NOMO-1 (cell line): Measurements from ENCODE around the gene MIAT.

Experiments
- DNase-seq, 2 experiments: peaks; one replicate each; lab custom pipeline; 2025; ENCODE audit not compliant: unreplicated experiment in 2 of 2; lab: John Stamatoyannopoulos, UW

The MIAT gene

DNA sequence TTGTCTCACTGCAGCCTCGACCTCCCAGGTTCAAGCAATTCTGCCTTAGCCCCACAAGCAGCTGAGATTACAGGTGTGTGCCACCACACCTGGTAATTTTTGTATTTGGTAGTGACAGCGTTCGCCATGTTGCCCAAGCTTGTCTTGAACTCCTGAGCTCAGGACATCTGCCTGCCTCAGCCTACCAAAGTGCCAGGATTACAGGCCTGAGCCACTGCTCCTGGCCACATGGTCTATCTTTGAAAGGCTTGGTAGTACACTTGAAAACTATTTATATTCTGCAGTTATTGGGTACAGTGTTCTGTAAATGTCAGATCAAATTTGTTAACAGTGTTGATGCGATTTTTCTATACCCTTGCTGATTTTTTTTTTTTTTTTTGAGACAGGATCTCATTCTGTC, 26.1 kb upstream of the MIAT start:
- DNase-seq: no peak

DNA sequence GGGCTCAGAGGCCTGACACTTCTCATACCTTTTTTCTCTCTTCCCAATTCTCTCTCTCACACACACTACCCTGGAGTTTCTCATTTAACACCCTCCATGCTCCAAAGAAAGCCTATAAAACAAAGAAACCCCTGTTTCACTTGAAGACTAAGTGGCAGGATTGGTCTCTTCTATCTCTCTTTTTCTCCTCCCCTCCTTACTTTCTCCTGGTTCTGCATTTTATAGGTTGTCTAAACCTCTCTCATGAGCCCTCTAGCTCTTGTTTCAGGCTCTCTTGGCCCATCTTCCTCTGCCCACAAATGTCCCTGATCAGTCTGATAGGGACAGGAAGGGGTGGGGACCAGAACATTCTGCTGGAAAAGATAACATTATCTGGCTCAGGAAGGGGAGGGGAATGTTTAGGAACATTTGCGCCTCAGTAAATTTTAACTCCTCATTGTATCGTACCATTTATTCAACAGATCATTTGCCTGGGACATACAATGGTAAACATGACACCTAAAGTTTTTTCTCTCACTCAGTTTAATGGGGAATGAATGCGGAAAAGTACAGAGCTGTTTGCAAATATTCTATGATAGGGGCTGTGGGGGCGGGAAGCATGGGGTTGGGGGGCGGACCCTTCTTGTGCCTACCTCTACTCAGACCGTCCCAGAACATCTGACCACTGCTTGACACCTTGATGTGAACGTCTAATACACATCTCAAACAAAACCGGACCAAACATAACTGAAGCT, 24.8 kb upstream of the MIAT start:
- no peak for DNase-seq

DNA sequence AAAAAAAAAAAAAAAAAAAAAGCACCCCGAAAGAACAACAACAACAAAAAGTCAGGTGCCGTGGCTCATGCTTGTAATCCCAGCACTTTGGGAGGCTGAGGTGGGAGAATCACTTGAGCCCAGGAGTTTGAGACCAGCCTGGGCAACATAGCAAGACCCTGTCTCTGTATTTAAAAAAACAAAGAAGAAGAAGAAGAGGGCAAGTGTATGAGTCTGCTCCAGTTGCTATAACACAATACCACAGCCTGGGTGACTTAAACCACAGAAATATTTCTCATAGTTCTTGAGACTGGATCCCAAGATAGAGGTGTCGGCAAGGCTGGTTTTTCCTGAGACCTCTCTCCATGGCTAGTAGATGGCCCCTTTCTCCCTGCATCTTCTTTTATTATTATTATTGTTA, 23.2 kb upstream of the MIAT start:
- DNase-seq: no peak

DNA sequence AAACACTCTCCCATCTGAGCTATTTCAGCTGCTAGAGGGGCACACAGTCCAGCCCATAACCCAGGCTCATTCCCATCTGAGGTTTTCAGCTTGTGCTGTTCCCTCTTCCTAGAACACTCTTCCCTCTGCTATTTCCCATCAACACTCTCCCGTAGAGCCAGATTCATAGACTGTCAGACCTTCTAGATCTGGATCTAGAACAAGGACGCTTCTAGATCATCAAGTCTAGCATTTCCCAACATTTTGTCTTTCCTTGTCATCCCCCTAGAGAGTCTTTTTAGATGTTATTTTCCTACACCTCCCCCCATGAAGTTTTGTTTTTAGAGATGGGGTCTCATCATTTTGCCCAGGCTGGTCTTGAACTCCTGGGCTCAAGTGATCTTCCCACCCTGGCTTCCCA, 22.3 kb upstream of the MIAT start:
- no peak for DNase-seq

DNA sequence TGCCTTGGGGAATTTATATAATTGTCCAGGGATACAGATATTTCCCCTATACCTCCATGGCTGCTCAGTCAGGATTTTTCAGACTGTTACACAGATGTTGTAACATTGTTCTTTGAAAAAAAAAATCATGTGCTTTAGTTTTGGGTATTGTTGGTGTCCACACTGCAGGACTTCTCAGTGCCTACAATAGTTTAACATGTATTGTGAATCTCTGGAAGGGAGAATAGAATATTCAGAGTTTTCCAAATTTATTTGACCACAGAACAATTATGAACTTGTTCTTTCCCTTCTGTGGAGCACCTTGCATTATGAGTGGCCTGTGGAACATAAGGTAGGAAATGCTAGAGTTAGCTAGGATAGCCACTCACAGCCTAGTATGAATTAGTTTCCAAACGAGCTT, 21.1 kb upstream of the MIAT start:
- no peak for DNase-seq

DNA sequence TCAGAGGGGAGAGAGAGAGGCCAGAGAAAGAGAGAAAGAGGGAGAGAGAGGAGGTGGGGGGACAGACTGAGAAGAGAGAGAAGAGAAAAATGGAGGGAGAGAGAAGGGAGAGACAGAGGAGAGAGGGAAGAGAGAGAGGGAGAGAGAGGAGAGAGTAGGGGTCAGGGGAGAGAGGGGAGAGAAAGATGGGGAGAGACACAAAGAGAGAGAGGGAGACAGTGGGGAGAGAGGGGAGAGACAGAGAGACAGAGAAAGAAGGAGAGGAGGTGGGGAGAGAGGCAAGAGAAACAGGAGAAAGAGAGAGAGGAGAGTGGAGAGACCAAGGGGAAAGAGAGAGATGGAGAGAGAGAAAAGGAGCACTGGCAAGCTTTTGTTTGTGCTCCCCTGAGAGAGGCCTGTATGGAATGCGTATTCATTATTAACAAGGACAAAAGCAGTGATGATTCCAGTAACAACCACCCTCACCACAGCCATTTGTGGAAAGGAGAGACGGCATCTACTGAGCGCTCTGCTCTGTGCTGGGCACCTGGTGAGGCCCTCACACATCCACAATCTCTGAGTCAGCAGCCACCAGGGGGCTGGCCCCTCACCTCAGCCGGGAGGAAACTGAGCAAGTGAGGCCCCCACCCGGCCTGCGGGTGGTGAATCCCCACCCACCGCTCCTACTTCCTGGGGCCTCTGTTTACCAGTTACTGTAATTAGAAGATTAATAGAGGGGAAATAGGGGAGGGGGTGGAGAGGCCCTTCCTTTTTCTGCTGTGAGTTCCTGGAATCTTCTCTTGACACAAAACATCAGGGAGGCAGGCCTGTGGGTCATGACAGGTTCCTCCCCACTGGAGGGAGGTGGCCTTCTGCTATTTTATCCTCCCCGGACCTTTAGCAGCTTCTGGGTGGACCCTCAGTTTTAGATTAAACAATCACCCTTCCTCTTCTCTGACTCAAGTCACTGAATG, 14.6 kb upstream of the MIAT start:
- no peak for DNase-seq

DNA sequence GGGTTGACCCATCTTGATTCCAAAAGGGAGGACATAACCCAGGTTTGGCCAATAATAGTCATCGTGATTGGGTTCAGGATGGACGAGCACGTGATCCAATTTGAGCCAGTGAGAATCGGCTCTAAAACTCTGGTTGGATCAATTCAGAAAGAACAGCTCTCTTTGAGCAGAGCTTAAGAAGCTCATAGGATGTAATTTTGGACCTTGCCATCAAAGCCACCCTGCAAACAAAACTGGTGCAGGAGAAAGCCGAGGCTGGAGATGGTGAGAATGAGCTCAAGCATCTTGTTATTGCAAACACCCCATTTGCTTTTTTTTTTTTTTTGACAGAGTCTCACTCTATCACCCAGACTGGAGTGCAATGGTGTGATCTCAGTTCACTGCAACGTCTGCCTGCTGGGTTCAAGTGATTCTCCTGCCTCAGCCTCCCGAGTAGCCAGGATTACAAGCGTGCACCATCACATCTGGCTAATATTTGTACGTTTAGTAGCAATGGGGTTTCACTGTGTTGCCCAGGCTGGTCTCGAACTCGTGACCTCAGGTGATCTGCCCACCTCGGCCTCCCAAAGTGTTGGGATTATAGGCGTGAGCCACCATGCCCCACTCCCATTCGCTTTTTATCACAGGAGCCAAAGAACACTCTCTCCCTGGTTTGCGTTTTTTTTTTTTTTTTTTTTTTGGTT, 13.8 kb upstream of the MIAT start:
- DNase-seq: no peak

DNA sequence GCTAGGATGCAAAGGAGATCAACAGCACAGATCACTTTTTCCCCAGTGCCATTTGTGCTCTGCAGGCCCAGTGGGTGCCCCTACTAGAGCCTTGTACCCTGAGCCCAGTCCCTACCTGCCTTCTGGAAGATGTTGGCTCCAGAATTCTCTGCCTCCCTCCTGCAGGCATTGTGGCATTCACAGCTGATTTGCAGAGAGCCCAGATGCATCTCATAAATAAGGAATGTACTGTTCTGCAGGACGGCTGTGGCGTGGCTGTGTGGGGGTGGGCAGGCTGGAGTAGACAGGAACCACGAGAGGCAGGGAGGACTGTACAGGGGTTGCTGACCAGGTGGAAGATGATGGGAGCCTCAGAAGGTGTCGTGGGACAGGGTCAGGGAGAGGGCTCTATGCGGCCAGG, 11.2 kb upstream of the MIAT start:
- DNase-seq: no peak

DNA sequence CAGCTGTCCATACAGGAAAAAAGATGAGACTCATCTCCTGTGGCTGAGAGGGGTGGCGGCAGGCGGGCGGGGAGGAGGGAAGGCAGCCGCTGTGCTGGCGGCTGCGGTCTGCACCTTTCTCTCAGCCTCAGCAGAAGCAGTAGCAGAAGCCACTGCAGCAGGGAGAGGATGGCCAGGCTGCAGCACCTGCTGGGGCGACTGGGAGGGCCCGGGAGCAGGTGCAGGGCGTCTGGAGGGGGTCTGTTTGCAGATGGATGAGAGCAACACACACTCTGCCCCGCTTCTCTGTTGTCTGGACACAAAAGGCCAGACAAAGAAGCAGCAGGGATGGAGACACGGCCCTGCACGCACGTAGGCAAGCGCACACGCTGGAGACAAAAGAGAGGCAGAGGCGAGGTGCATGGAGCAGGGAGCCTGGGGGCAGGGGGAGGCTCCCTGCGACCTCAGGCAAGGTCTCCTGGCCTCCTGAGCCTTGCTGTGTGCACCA, 9.3 kb upstream of the MIAT start:
- DNase-seq: no peak

DNA sequence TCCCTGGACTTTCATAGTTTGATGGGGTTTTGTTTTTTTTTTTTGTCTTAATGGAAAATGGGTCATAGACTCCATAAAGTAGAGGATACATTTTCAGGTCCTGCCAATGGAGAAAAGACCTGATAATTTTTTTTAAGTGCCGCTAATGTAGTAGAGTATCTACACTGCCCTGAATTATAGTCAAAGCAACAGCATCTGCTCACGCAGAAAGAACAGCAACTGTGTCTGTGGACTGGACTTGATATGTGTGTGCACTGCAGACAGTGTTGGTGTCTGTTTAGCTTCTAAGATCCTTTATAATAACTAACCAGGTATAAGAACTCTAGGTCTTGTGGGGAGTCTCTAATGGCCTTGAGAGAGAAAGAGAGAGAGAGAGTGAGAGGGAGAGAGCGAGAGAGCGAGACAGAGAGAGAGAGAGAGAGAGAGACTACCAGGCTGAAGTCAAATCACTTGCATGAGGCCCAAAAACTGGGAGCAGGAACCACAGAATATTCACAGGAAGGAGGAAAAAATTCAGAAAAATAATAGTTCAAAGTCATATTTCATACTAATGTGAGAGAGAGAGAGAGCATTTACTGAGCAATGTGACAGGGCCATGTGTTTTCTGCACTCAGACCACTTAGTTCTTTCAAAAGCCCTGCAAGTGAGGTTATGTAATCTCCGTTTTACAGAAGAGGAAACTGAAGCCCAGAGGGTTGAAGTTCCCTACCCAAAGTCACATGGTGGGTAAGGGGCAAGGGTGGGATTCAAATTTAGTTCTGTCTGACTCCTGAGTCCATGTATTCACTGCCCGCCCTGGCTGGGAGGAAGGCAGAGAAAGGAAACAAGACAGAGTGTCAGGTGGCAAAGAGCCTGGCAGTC, 8.6 kb upstream of the MIAT start:
- DNase-seq: peak; percentile 66 to 83

DNA sequence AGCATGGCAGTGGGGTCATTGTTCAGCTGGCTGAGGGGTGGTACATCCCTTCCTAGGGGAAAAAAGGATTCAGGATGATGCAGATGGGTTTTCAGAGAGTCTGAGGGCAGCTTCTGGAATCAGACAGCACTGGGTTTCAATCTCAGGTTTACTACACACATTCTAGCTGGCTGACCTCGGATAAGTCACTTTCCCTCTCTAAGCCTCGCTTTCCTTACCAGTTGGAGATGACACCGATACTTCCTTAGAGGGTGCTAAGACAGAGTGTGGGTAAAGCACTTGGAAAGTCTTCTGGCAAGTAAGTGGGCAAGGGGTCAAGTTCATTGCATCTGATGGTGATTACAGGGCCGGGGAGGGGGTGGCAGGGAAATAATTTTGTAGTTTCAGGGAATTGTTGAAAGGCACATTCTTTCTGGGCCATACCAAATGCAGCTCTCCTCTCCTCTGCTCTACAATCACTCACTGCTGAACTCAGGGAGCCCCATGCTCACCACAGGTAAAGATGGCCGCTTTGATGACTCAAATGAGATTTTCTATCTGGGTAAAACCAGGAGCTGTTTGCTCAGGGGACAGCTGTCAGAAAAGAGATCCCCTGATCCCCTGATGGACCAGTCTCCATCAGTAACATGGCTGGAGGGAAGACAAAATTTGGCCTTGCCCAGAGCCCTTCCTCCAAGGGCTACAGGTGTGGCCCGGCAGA, 6.5 kb upstream of the MIAT start:
- DNase-seq: no peak

DNA sequence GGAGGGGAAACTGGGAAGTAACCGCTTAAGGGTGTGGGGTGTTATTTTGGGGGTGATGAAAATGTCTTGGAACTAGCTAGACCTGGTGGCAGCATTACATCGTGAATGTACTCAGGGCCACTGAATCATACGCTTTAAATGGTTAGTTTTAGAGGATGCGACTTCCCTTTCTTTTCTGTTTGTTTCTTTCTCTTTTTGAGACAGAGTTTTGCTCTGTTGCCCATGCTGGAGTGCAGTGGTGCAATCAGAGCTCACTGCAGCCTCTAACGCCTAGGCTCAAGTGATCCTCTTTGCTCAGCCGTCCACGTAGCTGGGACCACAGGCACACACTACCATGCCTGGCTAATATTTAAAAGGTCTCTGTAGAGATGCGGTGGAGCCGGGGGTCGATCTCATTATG, 5.6 kb upstream of the MIAT start:
- peak in 1 of 2 experiments; percentile 36 for DNase-seq

DNA sequence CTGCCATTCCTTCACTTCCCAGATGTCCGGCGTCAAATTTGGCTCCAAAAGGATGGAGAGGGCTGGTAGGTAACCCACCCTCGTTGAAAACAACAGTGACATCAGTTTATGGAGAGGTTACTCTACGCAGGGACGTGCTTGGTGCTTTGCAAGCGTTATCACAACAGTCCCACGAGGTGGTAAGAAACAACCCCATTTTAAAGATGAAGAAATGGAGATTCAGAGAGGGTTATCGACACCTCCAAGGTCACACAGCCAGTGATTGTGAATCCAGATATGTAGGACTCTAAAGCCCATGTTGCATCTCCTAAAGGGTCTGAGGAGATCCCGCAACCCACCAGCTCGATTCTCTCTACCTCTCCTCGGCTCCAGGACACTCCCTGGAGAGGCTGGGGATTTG, 773 bp downstream of the MIAT start:
- DNase-seq: no peak

DNA sequence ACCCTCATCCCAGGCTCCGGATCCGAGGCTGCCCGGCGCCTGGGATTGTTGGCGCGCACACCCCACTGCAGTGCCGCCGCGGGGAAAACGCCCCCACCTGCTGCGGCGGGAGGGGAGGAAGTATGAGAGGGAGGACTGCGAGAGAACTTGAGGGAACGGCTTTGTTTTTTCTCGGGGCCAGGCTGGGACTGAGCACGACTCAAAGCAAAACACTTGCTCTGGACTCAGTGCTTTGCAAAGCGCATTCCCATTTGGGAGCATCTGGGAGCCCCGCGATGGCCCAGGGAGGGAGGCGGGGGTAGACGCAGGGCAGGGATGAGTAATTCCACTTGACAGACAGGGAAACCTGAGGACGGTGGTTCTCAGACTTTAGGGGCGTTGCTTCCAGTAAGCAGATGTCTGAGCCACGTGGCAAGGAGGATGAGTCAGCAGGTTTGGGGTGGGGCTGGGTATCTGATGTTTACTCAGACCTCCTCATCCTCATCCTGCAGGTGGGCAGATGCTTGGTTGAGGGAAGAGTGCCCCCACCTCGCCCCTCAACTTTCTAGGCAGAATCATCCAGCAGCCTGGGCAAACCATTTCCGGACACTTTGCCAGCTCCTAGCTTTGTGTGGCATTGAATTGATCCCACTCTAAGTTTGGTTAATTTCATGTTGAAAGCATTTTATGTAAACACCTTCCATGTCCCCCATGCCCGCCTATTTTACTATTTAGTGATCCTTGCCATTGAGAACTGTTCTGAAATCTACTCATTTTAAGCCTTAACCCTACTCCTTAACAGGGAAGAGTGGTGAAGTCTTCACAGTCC, 1.5 kb downstream of the MIAT start:
- DNase-seq: peak; percentile 49 to 65

DNA sequence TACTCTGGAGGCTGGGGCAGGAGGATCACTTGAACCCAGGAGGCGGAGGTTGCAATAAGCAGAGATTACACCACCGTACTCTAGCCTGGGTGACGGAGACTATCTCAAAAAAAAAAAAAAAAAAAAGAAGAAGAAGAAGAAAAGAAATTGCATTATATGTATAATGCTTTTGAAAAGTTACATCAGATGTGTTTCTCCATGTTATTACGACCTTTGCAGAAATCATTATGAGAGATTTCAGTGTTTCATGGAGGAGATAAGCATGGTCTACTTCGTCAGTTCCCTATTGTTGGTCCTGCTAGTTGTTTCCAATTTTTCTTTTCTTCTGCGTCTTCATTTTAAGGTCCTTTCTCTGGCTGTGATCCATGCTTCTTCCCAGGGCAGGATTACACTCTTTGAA, 3.0 kb downstream of the MIAT start:
- DNase-seq: no peak

DNA sequence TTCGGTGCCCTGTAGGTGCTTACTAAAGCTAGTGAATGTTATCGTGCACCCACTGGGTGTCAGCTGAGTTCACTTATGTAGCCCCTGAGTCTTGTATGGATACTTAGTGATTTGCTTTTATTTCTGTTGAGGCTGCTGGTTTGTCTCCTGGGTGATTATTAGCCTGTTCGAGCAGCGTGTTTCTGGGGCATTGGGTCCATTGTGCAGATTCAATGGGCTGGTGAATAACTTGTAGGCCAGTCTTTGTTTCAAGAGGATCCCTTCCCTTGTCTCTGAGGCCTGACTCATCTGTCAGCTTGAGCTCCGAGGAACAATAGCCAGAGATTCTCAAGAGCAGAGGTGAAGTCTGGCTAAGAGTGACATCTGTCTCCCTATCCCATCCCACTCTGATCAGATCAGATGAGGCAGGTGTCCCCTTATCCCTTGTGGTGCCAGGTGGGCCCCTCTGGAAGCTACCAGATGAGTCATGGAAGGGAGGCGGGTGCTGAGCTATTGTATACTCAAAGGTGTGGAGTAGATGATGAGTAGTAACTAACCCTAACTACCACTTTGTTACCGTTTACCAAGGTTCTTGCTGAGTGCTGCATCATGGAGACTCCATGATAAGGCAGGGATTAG, 3.7 kb downstream of the MIAT start:
- DNase-seq: no peak

DNA sequence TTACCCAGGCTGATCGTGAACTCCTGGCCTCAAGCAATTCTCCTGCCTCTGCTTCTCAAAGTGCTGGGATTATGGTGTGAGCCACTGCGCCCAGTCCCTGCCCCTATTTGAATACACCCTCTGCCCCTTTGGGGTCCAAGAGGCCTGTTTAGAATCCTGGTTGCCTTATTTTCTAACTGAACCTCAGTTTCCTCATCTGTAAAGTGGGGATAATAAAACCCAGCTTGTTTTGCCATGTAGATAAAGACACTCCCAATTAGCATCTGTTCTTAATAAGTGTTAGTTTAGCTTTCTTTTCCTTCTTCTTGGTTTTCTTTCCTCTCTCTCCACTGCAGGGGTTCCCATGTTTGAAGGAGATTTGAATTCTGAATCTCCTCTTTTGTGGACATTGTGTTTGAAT, 4.8 kb downstream of the MIAT start:
- DNase-seq: no peak

DNA sequence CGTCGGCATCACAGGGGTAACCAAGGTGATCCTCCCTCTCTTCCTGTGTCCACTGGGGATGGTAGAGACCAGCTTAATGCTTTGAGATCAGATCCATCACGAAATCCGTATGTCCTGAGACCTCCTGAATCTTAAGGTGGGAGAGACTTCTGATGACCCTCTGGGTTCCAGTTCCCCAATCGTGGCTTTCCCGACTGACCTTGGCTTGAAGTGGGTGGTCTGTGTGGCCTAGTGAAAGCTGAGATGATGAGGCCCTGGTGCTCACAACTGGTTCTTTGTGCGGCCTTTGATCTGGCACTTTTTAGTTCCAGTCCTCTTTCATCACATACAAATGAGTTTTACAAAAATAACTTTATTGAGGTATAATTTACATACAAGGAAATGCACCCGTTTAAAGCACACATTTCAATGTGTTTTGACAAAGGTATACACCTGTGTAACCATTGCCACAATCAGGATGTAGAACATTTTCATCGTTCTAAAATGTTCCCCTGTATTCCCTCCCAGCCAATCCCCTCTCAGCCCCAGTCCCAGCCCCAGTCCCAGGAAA, 6.1 kb downstream of the MIAT start:
- DNase-seq: no peak
